Activated B cell treated with CpG ODN at 0.5 μM for 24 hours (primary cell): Measurements from ENCODE around the gene LIG1. TPM values are rescaled to one million over a fixed set of nuclear protein-coding genes. Genes with fewer than 3 reads are reported as not detected.

ENCODE experiments used
- ATAC-seq: fragments of 200-7000 bp; cut with Tn5 transposase; one replicate; pipeline ENCODE4 v1.10.0; 2021; ENCODE audit warnings: low read depth, mild to moderate bottlenecking, moderate library complexity
- CTCF ChIA-PET: fragments of 350-600 bp; sonication (Branson Sonifier 250); formaldehyde crosslinking; loops from one replicate; lab custom pipeline; 2021; ENCODE audit warnings: antibody characterized with exemption; lab: Charles Lee
- POLR2A ChIA-PET: fragments of 350-600 bp; sonication (Branson Sonifier 250); formaldehyde crosslinking; loops from one replicate; lab custom pipeline; 2021; ENCODE audit warnings: antibody characterized with exemption; lab: Charles Lee
- DNase-seq: peaks from one replicate; pipeline ENCODE4 v3.0.0; 2022
- H3K27ac Mint-ChIP-seq: one replicate; pipeline ENCODE4 v1.8.0; 2020; ENCODE audit warnings: mixed read lengths
- H3K27me3 Mint-ChIP-seq: one replicate; pipeline ENCODE4 v1.8.0; 2021; ENCODE audit warnings: mixed read lengths
- H3K36me3 Mint-ChIP-seq: one replicate; pipeline ENCODE4 v1.8.0; 2021; ENCODE audit warnings: low read depth, mixed read lengths
- H3K4me1 Mint-ChIP-seq: one replicate; pipeline ENCODE4 v1.8.0; 2021; ENCODE audit warnings: mixed read lengths
- H3K4me3 Mint-ChIP-seq: one replicate; pipeline ENCODE4 v1.8.0; 2020; ENCODE audit warnings: mild to moderate bottlenecking, mixed read lengths
- H3K9me3 Mint-ChIP-seq: one replicate; pipeline ENCODE4 v1.8.0; 2020; ENCODE audit warnings: mixed read lengths
- CTCF ChIP-seq: fragments of 200-600 bp; IDR thresholded peaks from one replicate; pipeline ENCODE4 v1.8.0; 2022; ENCODE audit warnings: antibody characterized with exemption, mild to moderate bottlenecking
- intact Hi-C: fragments of 100-400 bp; cut with micrococcal nuclease; formaldehyde crosslinking; loops from one replicate; pipeline ENCODE4 v1.15.1; 2024
- total RNA-seq: library from RNA; stranded (reverse); gene quantifications from 2 replicates; pipeline ENCODE4 v1.2.3, GENCODE V29; 2022

The LIG1 gene
- total RNA-seq, 1 donor from 2014 or later, result 41.8 TPM

- TF ChIP-seq CTCF, result no peak
- intact Hi-C loops, result no loop called here
- Mint-ChIP-seq H3K4me1 (peaks cover 26% of the 10 kb centered on the region), H3K36me3 (peaks cover 16% of the 10 kb centered on the region), H3K27me3 (no peaks in the 10 kb centered on the region), H3K9me3 (peaks cover 7% of the 10 kb centered on the region), H3K4me3 (no peak overlapping the region), H3K27ac (no peak overlapping the region)
- ChIA-PET CTCF (no interaction called here), POLR2A (no interaction called here)
- no peak for ATAC-seq
- no peak for DNase-seq
These were observed 12.3 kb upstream of the LIG1 start for GRCh38 chr19:48182434-48182833.

- POLR2A ChIA-PET, result no interaction called here
- Mint-ChIP-seq H3K4me3 (no peak overlapping the region), H3K4me1 (peaks cover 21% of the 10 kb centered on the region), H3K27ac (no peak overlapping the region), H3K36me3 (peaks cover 17% of the 10 kb centered on the region), H3K9me3 (peaks cover 7% of the 10 kb centered on the region), H3K27me3 (no peaks in the 10 kb centered on the region)
- CTCF ChIA-PET, result no interaction called here
- no peak for DNase-seq
- no peak for ATAC-seq
- TF ChIP-seq CTCF, result no peak
- intact Hi-C loops, result no loop called here
These were observed 11.4 kb upstream of the LIG1 start for GRCh38 chr19:48181505-48181904.

- ChIA-PET CTCF (no interaction called here), POLR2A (no interaction called here)
- H3K36me3 Mint-ChIP-seq, result peaks cover 39% of the 10 kb centered on the region
These were observed 6.1 kb upstream of the LIG1 start for GRCh38 chr19:48176226-48176625.

GRCh38 chr19:48175578-48175977 is 5.4 kb upstream of the LIG1 start:
- POLR2A ChIA-PET, result no interaction called here

More at GRCh38 chr19:48176226-48176625, 6.1 kb upstream of the LIG1 start:
- no peak for DNase-seq
- no peak overlapping the region for H3K27ac Mint-ChIP-seq
- ATAC-seq, result no peak
- H3K4me3 Mint-ChIP-seq, result no peak overlapping the region
- peaks cover 3% of the 10 kb centered on the region for H3K4me1 Mint-ChIP-seq
- intact Hi-C loops, result no loop called here
- H3K9me3 Mint-ChIP-seq, result peaks cover under 1% of the 10 kb centered on the region
- no peaks in the 10 kb centered on the region for H3K27me3 Mint-ChIP-seq
- TF ChIP-seq CTCF, result no peak

GRCh38 chr19:48174445-48175030 is 4.4 kb upstream of the LIG1 start:
- ATAC-seq (no peak), DNase-seq (no peak)
- no peak for TF ChIP-seq CTCF
- intact Hi-C loops, result no loop called here
- Mint-ChIP-seq H3K9me3 (no peaks in the 10 kb centered on the region), H3K4me3 (no peak overlapping the region), H3K27me3 (no peaks in the 10 kb centered on the region), H3K4me1 (peaks cover 12% of the 10 kb centered on the region), H3K27ac (no peak overlapping the region), H3K36me3 (peaks cover 46% of the 10 kb centered on the region)
- POLR2A ChIA-PET, result interaction anchor here (0.6 kb wide), 1 partner anchor 782 kb away, joined by 6 read pairs; no protein-coding TSS in a partner anchor
- CTCF ChIA-PET, result no interaction called here

More at GRCh38 chr19:48175578-48175977, 5.4 kb upstream of the LIG1 start:
- H3K27me3 Mint-ChIP-seq, result no peaks in the 10 kb centered on the region
- TF ChIP-seq CTCF, result no peak
- no peaks in the 10 kb centered on the region for H3K9me3 Mint-ChIP-seq
- no peak overlapping the region for H3K27ac Mint-ChIP-seq
- no peak overlapping the region for H3K4me3 Mint-ChIP-seq
- intact Hi-C loops, result no loop called here
- H3K4me1 Mint-ChIP-seq, result peaks cover 9% of the 10 kb centered on the region
- peaks cover 44% of the 10 kb centered on the region for H3K36me3 Mint-ChIP-seq
- no peak for ATAC-seq
- CTCF ChIA-PET, result no interaction called here
- DNase-seq, result no peak
